MM.1S (cell line): ENCODE results near the gene ZRANB1.
A peak's percentile ranks its signal among the peaks of the same experiment; 100 is the strongest.

Experiments used
- DNase-seq: peaks from one replicate; pipeline ENCODE4 v3.0.0-alpha.2; 2015
- H2AFZ ChIP-seq: fragments of 300-600 bp; sonication (generic); 2 replicates; pipeline ENCODE4 v1.6.0; 2016; ENCODE audit warnings: antibody characterized with exemption, low read length
- H3F3A ChIP-seq: fragments of 300-600 bp; sonication (generic); 2 replicates; pipeline ENCODE4 v1.6.1; 2016; ENCODE audit warnings: mild to moderate bottlenecking, antibody characterized with exemption, low read length, moderate library complexity, mixed read lengths; ENCODE audit not compliant: insufficient read depth
- H3K27ac ChIP-seq: fragments of 300-600 bp; sonication (generic); 2 replicates; pipeline ENCODE4 v1.5.1; 2016; ENCODE audit warnings: mild to moderate bottlenecking, low read length
- H3K27me3 ChIP-seq: fragments of 300-600 bp; sonication (generic); replicated peaks from 2 replicates; pipeline ENCODE4 v1.6.0; 2016; ENCODE audit warnings: low read length; ENCODE audit not compliant: insufficient read depth
- H3K36me3 ChIP-seq: fragments of 300-600 bp; sonication (generic); replicated peaks from 2 replicates; pipeline ENCODE4 v1.6.1; 2016; ENCODE audit warnings: mild to moderate bottlenecking, low read length, mixed read lengths; ENCODE audit not compliant: insufficient read depth
- H3K4me1 ChIP-seq: fragments of 300-600 bp; sonication (generic); 2 replicates; pipeline ENCODE4 v1.6.1; 2016; ENCODE audit warnings: low read length, mixed read lengths
- H3K4me2 ChIP-seq: fragments of 300-600 bp; sonication (generic); 2 replicates; pipeline ENCODE4 v1.6.0; 2016; ENCODE audit warnings: low read depth, low read length
- H3K4me3 ChIP-seq: fragments of 300-600 bp; sonication (generic); 2 replicates; pipeline ENCODE4 v1.5.1; 2016; ENCODE audit warnings: low read length, mixed read lengths
- H3K79me2 ChIP-seq: fragments of 300-600 bp; sonication (generic); 2 replicates; pipeline ENCODE4 v1.6.1; 2016; ENCODE audit warnings: mixed run types, low read length, mixed read lengths
- H3K9ac ChIP-seq: fragments of 300-600 bp; sonication (generic); 2 replicates; pipeline ENCODE4 v1.6.1; 2016; ENCODE audit warnings: low read length, mixed read lengths
- H3K9me2 ChIP-seq: fragments of 300-600 bp; sonication (generic); replicated peaks from 2 replicates; pipeline ENCODE4 v1.6.1; 2016; ENCODE audit warnings: mild to moderate bottlenecking, low read length, mixed read lengths; ENCODE audit not compliant: insufficient read depth
- H3K9me3 ChIP-seq: fragments of 300-600 bp; sonication (generic); replicated peaks from 2 replicates; pipeline ENCODE4 v1.6.1; 2016; ENCODE audit warnings: mild to moderate bottlenecking, low read length, mixed read lengths; ENCODE audit not compliant: insufficient read depth
- H4K20me1 ChIP-seq: fragments of 300-600 bp; sonication (generic); 2 replicates; pipeline ENCODE4 v1.6.1; 2016; ENCODE audit warnings: mild to moderate bottlenecking, low read length, moderate library complexity, mixed read lengths; ENCODE audit not compliant: insufficient read depth
- CTCF ChIP-seq: fragments of 300-600 bp; sonication (generic); IDR thresholded peaks from 2 replicates; pipeline ENCODE4 v1.5.1; 2016; ENCODE audit warnings: antibody characterized with exemption, low read length, mixed read lengths
- EZH2 ChIP-seq: fragments of 300-600 bp; sonication (generic); optimal IDR thresholded peaks from 2 replicates; pipeline ENCODE3; 2017; ENCODE audit warnings: low read depth, mild to moderate bottlenecking, antibody characterized with exemption, low read length, mixed read lengths
- EZH2phosphoT487 ChIP-seq: fragments of 300-600 bp; sonication (generic); IDR thresholded peaks from 2 replicates; pipeline ENCODE4 v1.6.1; 2018; ENCODE audit warnings: antibody characterized with exemption, low read length

Gene ZRANB1

GRCh38 chr10:124943301-124944092 lies 1.6 kb downstream of the ZRANB1 start:
- Histone ChIP-seq H3K9ac (no peak overlapping the region), H3K4me2 (no peak overlapping the region), H3K36me3 (no peaks in the 10 kb centered on the region; the same call in 1 of the 2 replicates), H4K20me1 (peaks cover 4% of the 10 kb centered on the region; the same call in 1 of the 2 replicates), H3K27ac (no peak overlapping the region), H3K79me2 (peaks cover 91% of the 10 kb centered on the region), H3K27me3 (no peaks in the 10 kb centered on the region), H3K9me3 (no peaks in the 10 kb centered on the region), H3K4me3 (no peak overlapping the region), H3F3A (no peaks in the 10 kb centered on the region), H2AFZ (no peak overlapping the region), H3K4me1 (0 out of 2 replicates have a peak, but pooled peaks cover 6% of the 10 kb centered on the region), H3K9me2 (no peaks in the 10 kb centered on the region)
- TF ChIP-seq EZH2 = no peak
- no peak for TF ChIP-seq EZH2phosphoT487
- no peak for TF ChIP-seq CTCF
- no peak for DNase-seq

GRCh38 chr10:124944982-124945381 lies 3.1 kb downstream of the ZRANB1 start:
- Histone ChIP-seq H4K20me1 (peaks cover 4% of the 10 kb centered on the region; the same call in 1 of the 2 replicates), H3K27me3 (no peaks in the 10 kb centered on the region), H3K27ac (no peak overlapping the region), H2AFZ (no peak overlapping the region), H3K4me2 (no peak overlapping the region), H3K4me3 (no peak overlapping the region), H3K9ac (no peak overlapping the region), H3F3A (no peaks in the 10 kb centered on the region), H3K9me3 (no peaks in the 10 kb centered on the region), H3K4me1 (0 out of 2 replicates have a peak, but pooled peaks cover 6% of the 10 kb centered on the region), H3K36me3 (no peaks in the 10 kb centered on the region; the same call in 1 of the 2 replicates), H3K9me2 (no peaks in the 10 kb centered on the region), H3K79me2 (peaks cover 87% of the 10 kb centered on the region)
- TF ChIP-seq EZH2phosphoT487 = no peak
- TF ChIP-seq CTCF = no peak
- TF ChIP-seq EZH2 = no peak
- DNase-seq = no peak

- Histone ChIP-seq H3K4me2 (no peak overlapping the region), H3K79me2 (peaks cover 79% of the 10 kb centered on the region), H3K27ac (no peak overlapping the region; the same call in 1 of the 2 replicates), H3K4me3 (no peak overlapping the region), H3K9ac (no peak overlapping the region), H3K9me3 (no peaks in the 10 kb centered on the region), H3F3A (no peaks in the 10 kb centered on the region), H3K9me2 (no peaks in the 10 kb centered on the region), H3K4me1 (0 out of 2 replicates have a peak, but pooled peaks cover 6% of the 10 kb centered on the region), H2AFZ (no peak overlapping the region), H3K27me3 (no peaks in the 10 kb centered on the region), H4K20me1 (no peaks in the 10 kb centered on the region), H3K36me3 (no peaks in the 10 kb centered on the region; the same call in 1 of the 2 replicates)
- TF ChIP-seq CTCF (no peak), EZH2phosphoT487 (no peak), EZH2 (no peak)
- DNase-seq = peak; percentile 53
These were observed 5.0 kb downstream of the ZRANB1 start for GRCh38 chr10:124946945-124947344.
